Ectodermal cell (in vitro differentiated cells): ENCODE results near the gene SPON1.

ENCODE experiments used
- H3K27ac ChIP-seq: 2 replicates; pipeline ENCODE4 v1.7.0; 2013; ENCODE audit warnings: mild to moderate bottlenecking, low read depth, low read length; ENCODE audit not compliant: insufficient read depth, poor library complexity, severe bottlenecking
- H3K27me3 ChIP-seq: 2 replicates; pipeline ENCODE4 v1.7.0; 2013; ENCODE audit warnings: mild to moderate bottlenecking, low read length; ENCODE audit not compliant: insufficient read depth, control insufficient read depth, poor library complexity, severe bottlenecking
- H3K36me3 ChIP-seq: one replicate; pipeline ENCODE4 v1.7.0; 2013; ENCODE audit warnings: low read length; ENCODE audit not compliant: control insufficient read depth, insufficient read depth
- H3K4me1 ChIP-seq: one replicate; pipeline ENCODE4 v1.7.0; 2013; ENCODE audit warnings: low read length; ENCODE audit not compliant: control insufficient read depth, insufficient read depth
- H3K4me3 ChIP-seq: 2 replicates; pipeline ENCODE4 v1.7.0; 2013; ENCODE audit warnings: low read depth, low read length, control low read depth; ENCODE audit not compliant: insufficient read depth
- H3K9me3 ChIP-seq: 2 replicates; pipeline ENCODE4 v1.7.0; 2013; ENCODE audit warnings: mild to moderate bottlenecking, low read length, moderate library complexity; ENCODE audit not compliant: control insufficient read depth
- WGBS, 2 experiments: methylation state at CpG; one replicate each; pipeline ENCODE4 v1.1.7; 2013; ENCODE audit warnings: missing lambda C conversion rate in 2 of 2; 5-methylcytosine and 5-hydroxymethylcytosine counted together

SPON1 gene

GRCh38 chr11:14306481-14306880 is 344.0 kb downstream of the SPON1 start:
- no peak overlapping the region for H3K27ac ChIP-seq
- no peaks in the 10 kb centered on the region for H3K9me3 ChIP-seq
- no peaks in the 10 kb centered on the region for H3K36me3 ChIP-seq
- 99 to 100% methylated on average over 1 of the region's 1 CpG for WGBS, 2 experiments
- no peaks in the 10 kb centered on the region for H3K27me3 ChIP-seq
- peaks cover 28% of the 10 kb centered on the region for H3K4me1 ChIP-seq
- no peak overlapping the region for H3K4me3 ChIP-seq

- Histone ChIP-seq H3K27me3 (no peaks in the 10 kb centered on the region), H3K4me3 (no peak overlapping the region), H3K4me1 (peaks cover 28% of the 10 kb centered on the region), H3K27ac (no peak overlapping the region), H3K9me3 (no peaks in the 10 kb centered on the region), H3K36me3 (no peaks in the 10 kb centered on the region)
- WGBS, 2 experiments: 38 to 78% methylated on average over 2 to 4 of the region's 5 CpGs
Observed at GRCh38 chr11:14308114-14308896, 345.8 kb downstream of the SPON1 start.

DNA sequence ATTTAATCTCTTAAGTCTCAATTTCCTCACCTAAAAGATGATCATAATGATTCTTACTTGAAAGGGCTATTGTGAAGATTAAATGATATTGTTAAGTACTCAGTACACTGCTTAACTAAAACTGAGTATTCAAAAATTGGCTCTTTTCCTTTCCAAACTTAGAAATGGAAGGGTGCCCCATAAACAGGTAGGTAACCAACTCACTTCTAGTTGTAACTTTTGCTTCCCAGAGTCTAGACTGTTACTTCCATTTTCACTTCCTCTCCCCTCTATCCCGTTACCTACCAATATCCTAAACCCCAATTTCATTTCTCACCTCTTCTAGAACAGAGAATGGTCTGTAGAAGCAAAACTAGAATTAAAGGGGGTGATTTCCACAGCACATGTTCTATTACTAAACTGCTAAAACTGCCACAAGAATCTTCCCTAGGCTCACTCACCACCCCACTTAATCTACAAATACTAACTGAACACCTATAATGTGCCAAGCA is 346.4 kb downstream of the SPON1 start:
- H3K9me3 ChIP-seq: no peaks in the 10 kb centered on the region
- 92 to 95% methylated on average over 1 of the region's 1 CpG for WGBS, 2 experiments
- no peak overlapping the region for H3K4me3 ChIP-seq
- H3K27ac ChIP-seq: no peak overlapping the region
- no peaks in the 10 kb centered on the region for H3K27me3 ChIP-seq
- peaks cover 27% of the 10 kb centered on the region for H3K4me1 ChIP-seq
- H3K36me3 ChIP-seq: no peaks in the 10 kb centered on the region

GRCh38 chr11:14309425-14310192 is 347.1 kb downstream of the SPON1 start:
- Histone ChIP-seq H3K9me3 (no peaks in the 10 kb centered on the region), H3K27me3 (no peaks in the 10 kb centered on the region)
- WGBS, 2 experiments: 89 to 92% methylated on average over 4 of the region's 4 CpGs

DNA sequence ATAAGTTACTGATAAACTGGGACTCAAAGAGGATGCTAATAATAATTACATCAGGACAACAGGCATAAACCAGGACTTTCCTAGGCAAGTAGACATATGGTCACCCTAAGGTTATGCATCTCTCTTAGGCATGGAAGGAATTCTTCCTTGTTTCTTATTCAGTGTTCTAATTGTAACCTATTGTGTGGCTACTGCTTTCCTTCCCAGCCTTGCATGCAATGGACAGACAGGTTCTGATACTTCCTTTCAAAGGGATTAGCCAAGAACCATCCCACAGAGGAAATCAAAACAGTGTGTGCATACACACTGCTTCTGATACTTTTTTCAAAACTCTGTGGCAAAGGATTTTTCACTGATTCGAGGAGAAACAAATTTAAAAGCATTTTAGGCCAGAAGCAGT is 348.2 kb downstream of the SPON1 start:
- H3K36me3 ChIP-seq: no peaks in the 10 kb centered on the region
- WGBS, 2 experiments: 87 to 98% methylated on average over 1 of the region's 1 CpG
- no peak overlapping the region for H3K27ac ChIP-seq

More at GRCh38 chr11:14309425-14310192, 347.1 kb downstream of the SPON1 start:
- Histone ChIP-seq H3K4me3 (no peak overlapping the region), H3K36me3 (no peaks in the 10 kb centered on the region), H3K27ac (no peak overlapping the region), H3K4me1 (peaks cover 20% of the 10 kb centered on the region)

DNA sequence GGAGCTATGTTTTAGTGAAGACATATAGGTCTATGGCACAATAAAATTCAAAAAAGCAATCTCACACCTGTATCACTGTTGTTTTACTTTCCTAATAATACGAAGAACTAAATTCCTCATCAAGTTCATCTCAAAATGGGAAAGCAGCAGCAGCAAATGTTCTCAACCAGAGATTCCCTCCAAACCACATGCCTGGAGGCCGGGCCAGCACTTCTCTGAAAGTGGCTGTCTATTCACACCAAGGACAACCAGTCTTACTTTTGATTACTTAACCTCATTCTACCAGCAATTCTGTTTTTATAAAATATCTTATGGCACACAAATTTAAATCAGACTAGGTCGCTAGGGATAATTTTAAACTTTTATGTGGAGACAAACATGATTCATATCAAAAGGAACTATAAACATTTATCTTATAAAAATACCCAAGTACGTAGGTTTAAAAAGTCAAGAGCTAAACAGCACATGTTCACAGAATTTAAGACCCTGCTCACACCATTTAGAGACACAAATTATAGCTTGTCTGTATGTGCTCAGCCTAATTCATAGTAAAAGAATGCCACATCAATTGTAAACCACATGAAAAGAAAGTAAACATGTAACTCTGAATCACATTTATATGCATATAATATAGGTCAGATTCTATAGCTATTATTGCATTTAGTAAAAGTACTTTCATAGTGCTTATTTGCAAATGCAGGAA is 350.4 kb downstream of the SPON1 start:
- no peak overlapping the region for H3K4me3 ChIP-seq
- WGBS, 2 experiments: 87 to 96% methylated on average over 3 to 4 of the region's 4 CpGs
- H3K9me3 ChIP-seq: no peaks in the 10 kb centered on the region
- H3K4me1 ChIP-seq: peaks cover 12% of the 10 kb centered on the region
- no peak overlapping the region for H3K27ac ChIP-seq
- H3K36me3 ChIP-seq: no peaks in the 10 kb centered on the region
- H3K27me3 ChIP-seq: no peaks in the 10 kb centered on the region

More for the DNA sequence above, 348.2 kb downstream of the SPON1 start:
- no peaks in the 10 kb centered on the region for H3K27me3 ChIP-seq
- no peaks in the 10 kb centered on the region for H3K9me3 ChIP-seq
- peaks cover 12% of the 10 kb centered on the region for H3K4me1 ChIP-seq
- H3K4me3 ChIP-seq: no peak overlapping the region

- Histone ChIP-seq H3K27ac (no peak overlapping the region), H3K9me3 (no peaks in the 10 kb centered on the region)
- WGBS, 2 experiments: 83 to 88% methylated on average over 1 to 2 of the region's 2 CpGs
Observed at GRCh38 chr11:14314127-14314526, 351.6 kb downstream of the SPON1 start.

GRCh38 chr11:14315130-14315529 is 352.6 kb downstream of the SPON1 start:
- 66 to 95% methylated on average over 2 of the region's 2 CpGs for WGBS, 2 experiments
- Histone ChIP-seq H3K9me3 (no peaks in the 10 kb centered on the region), H3K27me3 (no peaks in the 10 kb centered on the region), H3K36me3 (no peaks in the 10 kb centered on the region), H3K27ac (no peak overlapping the region), H3K4me3 (no peak overlapping the region), H3K4me1 (peaks cover 7% of the 10 kb centered on the region)

More at GRCh38 chr11:14314127-14314526, 351.6 kb downstream of the SPON1 start:
- Histone ChIP-seq H3K4me3 (no peak overlapping the region), H3K4me1 (peaks cover 7% of the 10 kb centered on the region), H3K27me3 (no peaks in the 10 kb centered on the region), H3K36me3 (no peaks in the 10 kb centered on the region)
